ENCODE data around the gene TXNDC2. TPM values are rescaled to one million over a fixed set of nuclear protein-coding genes. Genes with fewer than 3 reads are reported as not detected.

The TXNDC2 gene
- total and polyA plus RNA-seq, 4 donors: under 0.01 to 0.09 TPM; not detected in 2

DNA sequence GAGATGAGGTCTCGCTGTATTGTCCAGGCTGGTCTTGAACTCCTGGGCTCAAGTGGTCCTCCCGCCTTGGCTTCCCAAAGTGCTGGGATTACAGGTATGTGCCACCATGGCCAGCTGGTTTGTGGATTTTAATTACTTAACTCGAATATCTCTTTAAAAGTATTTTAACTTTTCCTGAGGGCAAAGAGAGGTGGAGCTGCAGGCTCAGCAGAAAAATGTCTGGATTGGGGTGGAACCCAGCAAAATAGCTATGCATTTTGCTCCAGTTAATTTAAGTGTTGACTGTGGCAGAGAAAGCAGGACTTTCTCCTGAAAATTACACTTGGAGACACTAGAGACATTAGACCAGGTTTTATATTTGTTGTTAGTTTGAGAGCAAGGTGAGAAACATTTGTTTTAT lies 35.5 kb upstream of the TXNDC2 start:
- Histone ChIP-seq H3K27ac (ENCODE audit: low read depth in 1 of 2, low read length in 2 of 2) (no peak overlapping the region), H3K9ac (ENCODE audit: low read depth in 1 of 2, low read length in 2 of 2) (no peak overlapping the region), H3K36me3 (ENCODE audit: control insufficient read depth in 4 of 4, insufficient read depth in 3 of 4, low read depth in 1 of 4, low read length in 3 of 4) (no peaks in the 10 kb centered on the region), H3K4me3 (ENCODE audit: low read depth in 1 of 3, low read length in 3 of 3) (no peak overlapping the region), H3K9me3 (ENCODE audit: control insufficient read depth in 4 of 4, low read length in 3 of 4) (no peaks in the 10 kb centered on the region), H3K27me3 (ENCODE audit: control insufficient read depth in 4 of 4, insufficient read depth in 4 of 4, low read length in 3 of 4) (no peaks in the 10 kb centered on the region), H3K4me1 (ENCODE audit: control insufficient read depth in 4 of 4, insufficient read depth in 4 of 4, low read length in 3 of 4) (no peaks in the 10 kb centered on the region)
- DNase-seq (ENCODE audit: low spot score): no peak
- WGBS: 84% methylated on average over 3 of the region's 3 CpGs
- TF ChIP-seq ATF3 (IDR thresholded peaks at IDR 0.05) (no peak), REST (IDR thresholded peaks at IDR 0.05) (no peak), HNF4G (IDR thresholded peaks at IDR 0.05) (no peak), NR2F2 (IDR thresholded peaks at IDR 0.05) (no peak), RAD21 (IDR thresholded peaks at IDR 0.05) (no peak), TAF1 (conservative IDR thresholded peaks at IDR 0.05) (no peak), RXRA (IDR thresholded peaks at IDR 0.05) (no peak), FOXA1 (IDR thresholded peaks at IDR 0.05) (no peak), HNF4A (conservative IDR thresholded peaks at IDR 0.05) (no peak), ZBTB33 (IDR thresholded peaks at IDR 0.05) (no peak), FOXA2 (IDR thresholded peaks at IDR 0.05) (no peak), GABPA (IDR thresholded peaks at IDR 0.05 in 1 of 2, conservative IDR thresholded peaks at IDR 0.05 in 1 of 2) (no peak), MAX (IDR thresholded peaks at IDR 0.05) (no peak), SP1 (IDR thresholded peaks at IDR 0.05) (no peak), EGR1 (IDR thresholded peaks at IDR 0.05; ENCODE audit: low read depth in 2 of 2) (no peak), JUND (IDR thresholded peaks at IDR 0.05) (no peak), YY1 (IDR thresholded peaks at IDR 0.05) (no peak)
- TF ChIP-seq, protein P1, sequence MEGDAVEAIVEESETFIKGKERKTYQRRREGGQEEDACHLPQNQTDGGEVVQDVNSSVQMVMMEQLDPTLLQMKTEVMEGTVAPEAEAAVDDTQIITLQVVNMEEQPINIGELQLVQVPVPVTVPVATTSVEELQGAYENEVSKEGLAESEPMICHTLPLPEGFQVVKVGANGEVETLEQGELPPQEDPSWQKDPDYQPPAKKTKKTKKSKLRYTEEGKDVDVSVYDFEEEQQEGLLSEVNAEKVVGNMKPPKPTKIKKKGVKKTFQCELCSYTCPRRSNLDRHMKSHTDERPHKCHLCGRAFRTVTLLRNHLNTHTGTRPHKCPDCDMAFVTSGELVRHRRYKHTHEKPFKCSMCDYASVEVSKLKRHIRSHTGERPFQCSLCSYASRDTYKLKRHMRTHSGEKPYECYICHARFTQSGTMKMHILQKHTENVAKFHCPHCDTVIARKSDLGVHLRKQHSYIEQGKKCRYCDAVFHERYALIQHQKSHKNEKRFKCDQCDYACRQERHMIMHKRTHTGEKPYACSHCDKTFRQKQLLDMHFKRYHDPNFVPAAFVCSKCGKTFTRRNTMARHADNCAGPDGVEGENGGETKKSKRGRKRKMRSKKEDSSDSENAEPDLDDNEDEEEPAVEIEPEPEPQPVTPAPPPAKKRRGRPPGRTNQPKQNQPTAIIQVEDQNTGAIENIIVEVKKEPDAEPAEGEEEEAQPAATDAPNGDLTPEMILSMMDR (IDR thresholded peaks at IDR 0.05; ENCODE audit: low read depth, low read length, missing input control): no peak

All from liver (tissue), 9 donors.